DND-41 (cell line): ENCODE data around the gene ZNF629.

ENCODE experiments used
- ATAC-seq: fragments of 200-7000 bp; cut with Tn5 transposase; 3 replicates; pipeline ENCODE4 v1.9.1; 2021; ENCODE audit warnings: low read depth; ENCODE audit not compliant: insufficient read depth
- DNase-seq: peaks from one replicate; pipeline ENCODE4 v3.0.0-alpha.2; 2020
- H2AFZ ChIP-seq: 2 replicates; pipeline ENCODE4 v1.6.0; 2012; ENCODE audit warnings: low read depth, low read length
- H3K27ac ChIP-seq: 2 replicates; pipeline ENCODE4 v1.5.1; 2012; ENCODE audit warnings: low read length, inconsistent platforms
- H3K27me3 ChIP-seq: fragments of 200-600 bp; sonication (generic); 2 replicates; pipeline ENCODE4 v1.6.0; 2012; ENCODE audit warnings: low read length, mild to moderate bottlenecking, inconsistent platforms; ENCODE audit not compliant: insufficient read depth, poor library complexity
- H3K36me3 ChIP-seq: 2 replicates; pipeline ENCODE4 v1.5.1; 2012; ENCODE audit warnings: low read length, inconsistent platforms; ENCODE audit not compliant: insufficient read depth
- H3K4me1 ChIP-seq: 2 replicates; pipeline ENCODE4 v1.5.1; 2012; ENCODE audit warnings: mild to moderate bottlenecking, low read length; ENCODE audit not compliant: insufficient read depth
- H3K4me2 ChIP-seq: 2 replicates; pipeline ENCODE4 v1.6.0; 2012; ENCODE audit warnings: mild to moderate bottlenecking, moderate library complexity, low read length, inconsistent platforms; ENCODE audit not compliant: insufficient read depth
- H3K4me3 ChIP-seq, 2 experiments: fragments of 200-600 bp in 1 of 2; shearing (Covaris generic) in 1 of 2; 2 replicates each; pipeline ENCODE4 v1.5.1; 2012 to 2016; ENCODE audit warnings: inconsistent platforms in 2 of 2, low read length in 2 of 2, mild to moderate bottlenecking in 2 of 2, low read depth in 1 of 2, moderate library complexity in 1 of 2
- H3K79me2 ChIP-seq: 2 replicates; pipeline ENCODE4 v1.6.0; 2012; ENCODE audit warnings: low read length, inconsistent platforms; ENCODE audit not compliant: insufficient read depth
- H3K9ac ChIP-seq: 2 replicates; pipeline ENCODE4 v1.6.0; 2012; ENCODE audit warnings: low read depth, mild to moderate bottlenecking, inconsistent platforms, low read length, moderate library complexity
- H3K9me3 ChIP-seq: 2 replicates; pipeline ENCODE4 v1.5.1; 2012; ENCODE audit warnings: low read length, moderate library complexity, mild to moderate bottlenecking, inconsistent platforms; ENCODE audit not compliant: insufficient read depth, severe bottlenecking
- H4K20me1 ChIP-seq: 2 replicates; pipeline ENCODE4 v1.6.0; 2012; ENCODE audit warnings: low read length; ENCODE audit not compliant: insufficient read depth
- CTCF ChIP-seq: IDR thresholded peaks from 2 replicates; pipeline ENCODE4 v1.5.1; 2012; ENCODE audit warnings: borderline replicate concordance, low read length, moderate library complexity, mild to moderate bottlenecking; ENCODE audit not compliant: poor library complexity, severe bottlenecking; ENCODE audit errors: extremely low read depth
- EZH2 ChIP-seq: IDR thresholded peaks from 3 replicates; pipeline ENCODE4 v1.6.1; 2012; ENCODE audit warnings: borderline replicate concordance, low read depth, mild to moderate bottlenecking, moderate library complexity, low read length, inconsistent platforms; ENCODE audit not compliant: severe bottlenecking

The ZNF629 gene

DNA sequence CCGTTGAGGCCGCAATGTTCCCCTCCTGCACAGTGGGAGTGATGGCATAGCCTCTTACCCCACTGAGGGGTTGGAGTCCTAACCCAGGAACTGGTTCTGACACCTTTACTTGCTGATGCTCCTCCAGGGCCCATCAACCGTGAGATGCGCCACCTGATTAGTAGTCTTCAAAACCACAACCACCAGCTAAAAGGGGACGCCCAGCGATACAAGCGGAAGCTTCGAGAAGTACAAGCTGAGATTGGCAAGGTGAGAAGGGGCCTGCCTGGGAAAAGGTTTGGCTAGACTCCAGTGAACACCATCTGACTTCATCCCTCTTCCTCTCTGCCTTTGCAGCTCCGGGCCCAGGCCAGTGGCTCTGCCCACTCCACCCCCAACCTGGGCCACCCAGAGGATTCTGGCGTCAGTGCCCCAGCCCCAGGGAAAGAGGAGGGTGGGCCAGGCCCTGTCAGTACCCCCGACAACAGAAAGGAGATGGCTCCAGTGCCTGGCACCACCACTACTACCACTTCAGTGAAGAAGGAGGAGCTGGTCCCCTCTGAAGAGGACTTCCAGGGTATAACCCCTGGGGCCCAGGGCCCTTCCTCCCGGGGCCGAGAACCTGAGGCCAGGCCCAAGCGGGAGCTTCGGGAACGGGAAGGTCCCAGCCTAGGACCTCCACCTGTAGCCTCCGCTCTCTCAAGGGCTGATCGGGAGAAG, 19.1 kb downstream of the ZNF629 start:
- peaks cover 19% of the 10 kb centered on the region for H3K79me2 ChIP-seq

GRCh38 chr16:30766933-30767284, 20.1 kb downstream of the ZNF629 start:
- Histone ChIP-seq H3K9ac (no peak overlapping the region), H3K27me3 (no peaks in the 10 kb centered on the region), H3K9me3 (no peaks in the 10 kb centered on the region), H3K4me3 (no peak overlapping the region), H4K20me1 (peaks cover 16% of the 10 kb centered on the region; the same call in 1 of the 2 replicates), H3K4me1 (peaks cover 19% of the 10 kb centered on the region), H3K36me3 (peaks cover 90% of the 10 kb centered on the region), H3K79me2 (peaks cover 28% of the 10 kb centered on the region), H3K27ac (no peak overlapping the region), H2AFZ (no peak overlapping the region), H3K4me2 (no peak overlapping the region)
- no peak for TF ChIP-seq CTCF
- TF ChIP-seq EZH2: no peak
- ATAC-seq (no peak), DNase-seq (no peak)

More for the DNA sequence above, 19.1 kb downstream of the ZNF629 start:
- H2AFZ ChIP-seq: no peak overlapping the region
- H3K27ac ChIP-seq: no peak overlapping the region
- H3K4me3 ChIP-seq: no peak overlapping the region
- peaks cover 97% of the 10 kb centered on the region for H3K36me3 ChIP-seq
- no peak for TF ChIP-seq CTCF
- no peak for TF ChIP-seq EZH2
- DNase-seq (no peak), ATAC-seq (no peak)
- H3K4me2 ChIP-seq: no peak overlapping the region
- peaks cover 14% of the 10 kb centered on the region for H3K4me1 ChIP-seq
- no peaks in the 10 kb centered on the region for H3K9me3 ChIP-seq
- H3K9ac ChIP-seq: no peak overlapping the region
- H3K27me3 ChIP-seq: no peaks in the 10 kb centered on the region
- H4K20me1 ChIP-seq: peaks cover 22% of the 10 kb centered on the region; the same call in 1 of the 2 replicates

DNA sequence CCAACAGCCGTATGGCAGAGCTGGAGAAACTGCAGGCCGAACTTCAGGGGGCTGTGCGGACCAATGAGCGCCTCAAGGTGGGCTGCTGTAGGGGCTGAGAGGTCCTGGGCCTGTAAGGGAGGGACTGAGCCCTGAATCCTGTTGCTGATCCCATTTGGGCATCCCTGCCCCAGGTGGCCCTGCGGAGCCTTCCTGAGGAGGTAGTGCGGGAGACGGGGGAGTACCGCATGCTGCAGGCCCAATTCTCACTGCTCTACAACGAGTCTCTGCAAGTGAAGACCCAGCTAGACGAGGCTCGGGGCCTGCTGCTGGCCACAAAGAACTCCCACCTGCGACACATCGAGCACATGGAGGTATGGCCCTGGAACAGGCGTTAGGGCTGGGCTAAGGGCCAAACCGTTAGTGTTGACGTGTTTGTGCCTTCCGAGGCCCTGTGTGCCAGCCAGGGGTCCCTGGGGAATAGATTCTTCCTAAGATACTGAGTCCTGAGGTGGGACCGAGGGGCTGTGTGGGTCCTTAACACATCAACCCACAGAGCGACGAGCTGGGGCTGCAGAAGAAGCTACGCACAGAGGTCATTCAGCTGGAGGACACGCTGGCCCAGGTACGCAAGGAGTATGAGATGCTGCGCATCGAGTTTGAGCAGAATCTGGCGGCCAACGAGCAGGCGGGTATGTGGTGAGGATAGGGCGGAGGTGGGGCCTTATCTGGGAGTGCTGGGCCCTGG, 20.6 kb downstream of the ZNF629 start:
- Histone ChIP-seq H3K36me3 (peaks cover 85% of the 10 kb centered on the region), H3K4me1 (peaks cover 21% of the 10 kb centered on the region), H3K27me3 (no peaks in the 10 kb centered on the region), H3K9ac (no peak overlapping the region), H3K79me2 (peaks cover 32% of the 10 kb centered on the region), H3K27ac (no peak overlapping the region), H4K20me1 (peaks cover 16% of the 10 kb centered on the region; the same call in 1 of the 2 replicates), H2AFZ (no peak overlapping the region), H3K9me3 (no peaks in the 10 kb centered on the region), H3K4me3 (no peak overlapping the region), H3K4me2 (no peak overlapping the region)
- no peak for DNase-seq
- TF ChIP-seq CTCF: no peak
- TF ChIP-seq EZH2: no peak
- no peak for ATAC-seq
